Stimulated activated CD4-positive, alpha-beta T cell treated with anti-CD3 and anti-CD28 coated beads, Interleukin-1b, Interleukin-23, amount 100 ng/mL, for 24 hours (primary cell): ENCODE results near the gene PLA2G4E.

ENCODE experiments used
- DNase-seq, 4 experiments: peaks; one replicate each; pipeline ENCODE4 v3.0.0-alpha.2; 2020; ENCODE audit warnings: low read depth in 4 of 4, low spot score in 1 of 4

Gene PLA2G4E

DNA sequence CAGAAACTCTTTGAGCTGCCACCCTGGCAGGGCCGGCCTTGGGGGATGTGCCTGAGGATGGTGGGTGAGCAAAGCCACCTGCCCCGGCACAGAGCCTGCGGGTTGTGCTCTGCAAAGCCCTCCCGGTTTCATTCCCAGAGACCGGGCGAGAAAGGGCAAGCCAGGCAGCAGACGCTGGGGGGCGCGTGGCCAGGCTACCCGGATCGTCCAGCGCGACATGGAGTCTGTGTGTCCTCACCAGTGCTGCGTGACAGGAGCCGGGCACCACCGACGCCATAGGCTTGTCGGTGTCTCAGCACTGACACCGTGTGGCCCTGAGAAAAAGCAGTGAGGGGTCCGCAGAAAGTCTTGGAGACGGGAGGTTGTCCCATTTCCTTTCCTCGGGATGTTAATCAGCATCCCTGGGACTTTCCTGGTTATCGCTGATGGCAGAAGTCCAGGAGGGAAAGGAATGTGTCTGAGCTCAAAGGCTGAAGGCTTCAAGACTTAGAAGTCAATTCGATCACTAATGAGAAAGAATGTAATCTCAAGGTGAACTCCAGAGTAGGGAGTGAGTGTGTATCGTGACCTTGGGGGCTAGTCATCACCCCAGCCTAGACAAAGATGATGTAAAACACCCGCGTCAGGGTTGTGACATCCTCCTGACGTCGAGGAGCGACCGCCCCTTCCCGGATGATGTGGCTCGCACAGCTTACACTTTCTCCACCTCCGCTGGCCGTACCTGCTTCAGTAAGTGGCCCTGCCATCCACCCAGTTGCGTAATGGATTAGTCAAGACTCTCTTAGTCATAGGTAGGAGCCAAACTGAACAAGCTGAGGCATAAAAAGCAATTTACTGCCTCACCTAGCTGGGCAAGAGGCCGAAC, 36.3 kb upstream of the PLA2G4E start:
- DNase-seq, result peak in 3 of 4 experiments; percentile 18 to 30 (median 29)

DNA sequence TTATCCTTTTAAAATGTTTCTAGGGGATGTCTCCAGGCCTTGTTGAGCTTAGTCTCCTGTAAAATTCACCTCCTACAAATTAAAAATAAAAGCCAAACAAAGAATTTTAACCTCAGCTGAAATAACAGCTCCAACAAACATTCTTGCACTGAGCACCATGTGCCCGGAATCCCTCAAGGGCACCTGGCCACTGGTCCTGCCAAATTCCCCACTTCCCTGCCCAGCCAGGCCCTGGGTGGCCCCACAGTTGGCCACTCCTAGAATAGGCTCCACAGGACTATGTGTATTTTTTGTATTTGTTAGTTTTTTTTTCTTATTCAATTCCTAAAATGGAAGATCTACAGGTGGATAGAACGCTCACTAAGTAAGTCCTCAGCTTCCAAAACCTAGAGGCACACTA, 33.1 kb upstream of the PLA2G4E start:
- no peak for DNase-seq

DNA sequence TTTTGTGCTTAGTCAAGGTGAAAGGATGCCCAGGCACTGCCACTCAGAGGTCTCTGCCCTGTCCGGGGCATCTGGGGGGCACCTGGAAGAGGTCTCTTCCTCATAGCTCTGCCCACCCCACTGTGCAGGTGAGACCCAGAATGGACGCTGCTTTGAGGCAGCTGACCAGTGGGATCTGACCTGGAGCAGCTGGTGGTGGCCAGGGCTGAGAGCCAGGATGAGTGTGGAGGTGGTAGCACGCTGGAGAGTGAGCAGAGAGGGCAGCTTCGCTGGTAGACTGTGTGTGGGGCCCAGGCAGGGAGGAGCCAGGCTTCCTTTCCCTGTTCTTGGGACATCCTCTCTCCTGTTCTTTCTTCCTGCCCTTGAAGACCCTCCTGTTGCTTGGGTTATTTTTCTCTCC, 32.2 kb upstream of the PLA2G4E start:
- DNase-seq, result no peak

DNA sequence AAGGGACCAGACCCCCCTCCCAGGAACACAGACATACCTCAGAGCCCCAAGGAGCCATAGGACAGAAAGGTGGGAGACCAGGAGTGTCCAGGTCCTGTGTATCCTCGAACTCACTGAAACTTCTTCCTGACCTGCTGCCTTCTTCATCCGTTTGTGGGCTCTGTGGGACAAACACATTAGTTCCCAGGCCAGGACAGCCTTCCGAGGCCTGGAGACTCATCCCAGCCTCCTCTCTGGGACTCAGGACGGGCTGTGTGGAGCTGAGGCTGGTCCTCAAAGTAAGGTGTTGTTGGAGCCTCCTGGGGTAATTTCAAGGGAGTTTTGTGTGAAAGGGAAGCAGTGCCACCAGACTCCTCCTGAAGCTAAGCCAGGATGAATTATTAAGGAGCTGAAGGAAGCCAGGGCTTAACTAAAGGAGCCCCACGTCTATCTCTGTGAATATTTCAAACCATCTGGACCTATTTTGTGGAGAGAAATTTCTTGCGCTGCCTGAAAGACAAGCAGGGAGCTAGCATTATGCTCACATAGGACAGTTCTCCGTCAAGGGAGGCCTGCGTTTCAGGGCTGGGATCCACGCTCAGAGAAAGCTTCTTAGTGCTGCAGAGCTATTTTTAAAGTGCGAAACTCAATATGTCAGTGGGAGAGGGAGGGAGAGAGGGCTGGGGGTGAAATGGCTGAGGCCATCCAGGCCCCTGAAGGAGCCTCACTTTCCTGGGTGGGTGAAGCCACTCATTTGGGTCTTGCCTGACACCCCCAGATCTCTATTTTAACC, 29.8 kb upstream of the PLA2G4E start:
- DNase-seq, result no peak

DNA sequence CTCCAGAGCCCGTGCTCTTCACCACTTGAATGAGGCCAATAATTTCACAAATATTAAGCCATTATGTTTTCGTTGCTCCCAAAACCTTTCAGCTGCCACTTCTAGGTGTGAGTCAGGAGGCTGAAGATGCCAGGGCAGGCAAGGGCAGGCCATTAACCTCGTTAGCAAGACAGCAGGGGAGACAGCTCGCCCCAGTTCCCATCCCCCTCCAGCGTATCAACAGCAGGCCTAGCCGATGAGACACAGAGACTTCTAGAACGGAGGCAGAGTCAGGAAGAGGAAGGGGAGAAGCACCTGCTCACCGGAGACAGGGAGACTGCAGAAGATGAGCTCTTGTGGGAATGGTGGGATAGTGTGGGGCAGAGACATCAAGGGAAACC, 28.0 kb upstream of the PLA2G4E start:
- DNase-seq, result no peak

DNA sequence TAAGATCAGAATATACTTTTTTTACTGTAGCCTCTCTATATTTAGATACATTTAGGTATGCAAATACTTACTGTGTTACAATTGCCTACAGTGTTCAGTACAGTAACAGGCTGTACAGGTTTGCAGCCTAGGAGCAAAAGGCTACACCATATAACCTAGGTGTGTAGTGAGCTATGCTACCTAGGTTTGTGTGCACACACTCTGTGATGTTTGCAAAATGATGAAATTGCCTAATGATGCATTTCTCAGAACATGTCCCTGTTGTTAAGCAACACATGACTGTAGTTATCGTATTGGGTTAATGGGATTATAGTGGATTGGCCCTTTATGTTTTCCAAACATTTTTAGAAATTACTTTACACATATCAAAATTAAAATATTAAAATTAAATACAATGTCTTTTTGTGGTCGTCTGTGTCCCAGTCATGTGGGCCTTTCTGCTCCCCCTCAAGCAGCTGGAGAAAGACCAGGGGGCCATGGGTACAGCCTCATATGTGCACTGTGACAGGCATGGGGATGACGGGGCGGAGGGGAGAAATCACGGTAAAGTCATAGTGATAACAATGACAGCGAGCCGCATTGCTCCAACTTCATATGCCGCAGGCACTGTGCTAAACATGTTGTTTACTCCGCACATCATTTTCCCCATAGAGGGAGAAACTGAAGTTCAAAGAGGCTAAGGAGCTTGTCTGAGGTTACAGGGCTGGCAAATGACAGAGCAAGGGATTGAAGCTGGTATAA, 27.4 kb upstream of the PLA2G4E start:
- no peak for DNase-seq

DNA sequence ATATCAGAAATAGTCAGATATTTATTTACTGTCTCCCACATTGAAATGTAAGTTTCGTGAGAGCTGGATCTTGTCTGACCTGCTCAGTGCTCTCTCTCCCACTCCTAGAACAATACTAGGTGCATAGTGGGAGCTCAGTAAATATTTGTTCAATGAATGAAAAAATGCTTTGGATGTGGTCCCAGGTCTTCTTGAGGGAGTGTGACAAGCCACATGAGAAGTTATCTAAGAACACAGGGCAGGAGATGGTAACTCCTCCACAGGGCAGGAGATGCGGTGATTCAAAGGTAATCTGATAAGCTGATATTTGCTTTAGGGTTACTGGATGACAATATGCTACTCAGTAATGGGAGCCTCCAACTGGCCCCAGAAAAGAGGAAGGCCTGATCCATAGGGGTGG, 25.8 kb upstream of the PLA2G4E start:
- DNase-seq, result no peak

DNA sequence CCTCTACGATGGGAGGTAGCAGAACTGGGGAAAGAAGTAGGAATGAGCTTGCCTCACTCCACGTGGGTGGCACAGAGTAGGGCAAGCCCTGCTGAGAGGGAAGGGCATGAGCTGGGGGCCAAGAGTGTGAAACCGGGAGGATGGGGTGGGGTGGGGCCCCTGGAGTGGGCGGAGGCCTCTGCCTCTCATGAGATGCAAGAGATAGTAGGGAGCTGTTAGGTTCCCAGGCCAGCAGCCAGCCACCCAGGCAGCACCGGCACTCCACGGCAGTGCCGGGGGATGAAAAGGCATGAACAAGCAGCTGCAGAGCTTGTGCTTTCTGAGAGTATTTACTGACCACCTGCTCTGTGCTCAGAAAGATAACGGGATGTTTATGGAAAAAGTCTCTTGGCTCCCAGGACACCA, 24.4 kb upstream of the PLA2G4E start:
- no peak for DNase-seq

DNA sequence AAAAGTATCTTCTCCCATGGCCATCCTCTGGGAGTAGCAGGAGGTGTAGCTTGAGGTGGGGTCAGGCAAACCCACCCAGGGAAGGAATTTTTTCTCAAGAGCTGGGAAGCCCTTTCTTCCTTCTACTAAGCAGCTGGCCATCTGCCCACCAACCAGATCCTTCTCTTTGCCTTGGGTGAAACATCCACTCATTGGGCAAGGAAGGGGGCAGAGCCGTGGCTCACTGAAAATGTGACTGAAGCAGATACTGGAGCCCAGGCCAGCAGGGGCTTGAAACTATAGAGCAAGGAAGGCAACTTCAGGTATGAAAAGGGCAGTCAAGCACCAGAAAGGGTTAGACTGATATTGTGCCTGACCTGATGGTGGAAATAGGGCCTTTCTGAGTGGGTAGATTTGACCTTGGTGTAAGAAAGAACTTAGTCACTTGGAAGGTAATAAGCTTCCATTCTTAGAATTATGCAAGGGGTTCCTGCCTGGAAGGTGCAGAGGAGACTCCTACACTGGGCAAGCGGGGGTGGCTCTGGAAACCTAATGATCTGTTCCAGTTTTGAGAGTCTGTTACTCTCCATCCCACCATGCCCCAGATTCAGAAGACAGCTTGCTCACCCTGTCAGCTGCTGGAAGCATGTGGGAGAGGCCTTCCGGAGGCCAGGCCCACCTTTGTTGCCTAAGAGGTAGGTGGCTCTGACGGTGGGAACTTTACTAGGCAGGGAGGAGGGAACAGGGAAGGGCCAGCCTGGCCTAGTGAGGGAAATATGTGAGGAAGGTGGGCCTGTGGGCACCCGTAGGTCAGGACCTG, 22.0 kb upstream of the PLA2G4E start:
- no peak for DNase-seq

DNA sequence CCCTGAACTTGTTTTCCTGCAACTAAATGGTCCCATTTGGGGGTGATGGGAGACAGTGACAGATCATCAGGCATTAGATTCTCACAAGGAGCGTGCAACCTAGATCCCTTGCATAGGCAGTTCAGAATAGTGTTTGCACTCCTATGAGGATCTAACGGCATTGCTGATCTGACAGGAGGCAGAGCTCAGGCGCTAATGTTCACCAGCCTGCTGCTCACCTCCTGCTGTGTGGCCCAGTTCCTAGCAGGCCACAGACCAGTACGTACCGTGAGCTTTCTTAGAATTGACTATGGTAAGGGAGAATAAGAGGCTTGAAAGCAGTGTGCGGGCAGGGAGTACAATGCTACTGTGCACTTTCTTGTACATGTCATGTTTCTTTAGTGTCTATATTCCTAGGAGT, 17.6 kb upstream of the PLA2G4E start:
- DNase-seq, result no peak

DNA sequence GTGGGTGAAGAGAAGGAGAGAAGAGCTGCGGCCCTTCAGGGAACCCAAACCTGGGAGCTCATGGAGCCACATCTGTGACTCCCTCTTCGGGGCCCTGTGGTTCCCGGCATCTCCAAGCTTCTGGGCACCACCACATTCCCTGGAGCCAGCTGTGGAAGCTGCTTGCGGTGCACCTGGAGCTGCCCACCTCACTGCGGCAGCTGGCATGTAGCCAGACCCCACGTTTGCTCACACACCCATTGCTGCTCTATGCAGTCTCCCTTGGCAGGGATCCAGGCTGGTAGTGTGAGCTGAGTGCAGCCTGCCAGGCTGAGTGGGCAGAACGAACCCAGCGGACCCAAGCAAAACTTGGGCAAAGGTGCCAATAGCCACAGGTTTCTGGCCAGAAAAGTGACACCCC, 16.8 kb upstream of the PLA2G4E start:
- no peak for DNase-seq

DNA sequence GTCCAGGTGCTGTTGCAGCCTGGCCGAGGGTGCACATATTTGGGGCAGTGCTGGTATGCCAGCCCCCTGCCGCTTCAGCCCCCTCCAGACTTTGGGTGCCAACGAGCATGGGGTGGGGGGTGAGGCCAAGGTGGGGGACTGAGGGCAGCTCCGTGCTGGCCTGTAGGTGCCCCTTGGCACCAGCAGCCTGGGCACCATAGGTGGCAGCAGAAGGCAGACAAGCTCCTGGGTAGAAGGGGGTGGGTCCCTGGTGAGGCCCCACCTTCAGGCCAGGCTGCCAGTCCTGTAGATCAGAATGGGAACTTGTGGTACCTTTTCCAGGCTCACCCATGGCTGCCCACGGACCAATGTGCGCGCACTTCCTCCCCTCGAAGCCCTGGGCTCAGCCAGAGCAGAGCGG, 16.1 kb upstream of the PLA2G4E start:
- no peak for DNase-seq

DNA sequence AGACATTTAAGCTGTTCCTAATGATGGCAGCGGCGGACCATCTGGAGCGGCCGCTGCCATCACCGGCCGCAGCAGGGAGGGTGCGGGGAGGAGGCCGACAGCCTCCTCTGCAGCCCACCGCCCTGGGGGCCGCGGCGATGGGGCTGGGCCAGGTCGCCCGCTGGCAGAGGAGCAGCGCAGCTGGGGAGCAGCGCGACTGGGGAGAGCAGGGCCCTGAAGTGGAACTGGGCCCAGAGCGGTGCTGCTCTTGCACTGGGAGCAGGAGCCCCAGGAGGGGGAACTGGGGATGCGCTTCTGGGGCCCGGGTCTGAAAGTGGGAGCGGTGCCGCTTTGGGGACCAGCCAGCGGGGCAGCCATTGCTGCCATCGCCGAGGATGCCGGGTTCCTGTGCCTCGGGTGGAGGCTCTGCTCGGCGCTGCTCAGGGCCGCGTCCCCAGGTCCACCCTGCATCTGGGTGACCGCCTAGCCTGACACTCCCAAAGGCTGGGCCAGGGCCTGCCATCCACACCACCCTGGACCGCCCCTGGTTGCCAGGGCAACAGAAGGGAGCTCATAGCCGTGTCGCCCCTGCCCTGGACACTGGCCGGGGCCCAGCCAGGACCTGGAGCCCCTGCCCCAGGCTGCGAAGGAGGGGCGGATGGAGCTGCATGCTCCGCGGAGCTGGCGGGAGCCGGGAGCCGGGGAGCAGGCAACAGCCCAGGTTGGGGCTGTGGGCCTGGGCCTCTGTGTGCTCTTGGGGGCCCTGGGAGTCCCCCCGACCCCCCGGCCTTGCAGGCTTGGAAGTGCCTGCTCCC, 15.5 kb upstream of the PLA2G4E start:
- no peak for DNase-seq

DNA sequence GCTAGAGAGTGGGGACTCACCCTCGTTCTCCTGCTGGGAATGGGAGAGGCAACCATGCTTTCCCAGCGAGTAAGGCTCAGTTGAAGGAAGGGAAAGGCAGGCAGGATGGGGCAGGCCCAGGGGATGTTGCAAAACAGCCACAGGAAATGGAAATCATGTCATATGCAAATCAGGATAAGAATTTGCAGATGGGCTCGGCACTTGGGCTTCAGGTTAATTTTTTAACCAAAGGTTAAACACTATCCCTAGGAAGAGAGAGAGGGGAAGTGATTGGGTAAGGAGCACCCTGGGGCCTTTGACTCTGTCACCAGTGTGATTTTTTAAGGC, 14.6 kb upstream of the PLA2G4E start:
- DNase-seq, result no peak

DNA sequence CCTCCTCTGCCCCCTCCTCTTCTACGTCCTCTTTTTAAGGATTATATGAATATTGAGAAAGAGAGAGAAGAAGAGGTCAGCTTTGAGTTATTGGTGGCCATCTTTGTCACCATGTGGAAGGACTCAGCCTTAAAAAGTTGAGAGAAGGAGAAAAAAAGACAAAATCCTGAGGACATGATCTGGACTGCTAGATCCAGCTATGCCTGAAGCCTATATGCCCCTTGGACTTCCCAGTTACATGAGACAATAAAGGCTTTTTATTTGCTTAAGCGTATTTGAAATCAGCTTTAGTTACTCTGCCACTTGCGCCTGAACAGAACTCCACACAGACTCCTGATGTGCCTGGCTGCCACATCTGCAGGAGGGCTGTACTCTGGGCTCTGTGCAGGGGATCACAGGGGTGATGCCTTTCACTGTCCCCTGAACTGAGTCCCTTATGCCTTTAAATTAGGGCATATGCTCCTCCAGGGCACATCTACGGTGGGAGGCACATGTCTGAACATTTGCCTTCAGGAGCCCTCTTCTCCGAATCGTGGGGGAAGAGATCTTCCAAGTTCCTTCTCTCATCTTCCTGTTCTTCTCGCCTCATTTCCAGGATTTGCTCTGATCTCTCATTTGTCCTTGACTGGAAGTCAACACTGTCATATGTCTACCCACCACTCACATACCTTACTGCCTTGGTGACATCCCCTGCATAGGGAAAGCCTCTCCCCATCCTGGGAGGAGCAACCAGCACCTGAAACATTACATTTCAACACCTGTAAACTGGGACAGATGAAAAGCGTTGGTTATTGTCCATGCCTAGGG, 14.0 kb upstream of the PLA2G4E start:
- DNase-seq, result no peak

DNA sequence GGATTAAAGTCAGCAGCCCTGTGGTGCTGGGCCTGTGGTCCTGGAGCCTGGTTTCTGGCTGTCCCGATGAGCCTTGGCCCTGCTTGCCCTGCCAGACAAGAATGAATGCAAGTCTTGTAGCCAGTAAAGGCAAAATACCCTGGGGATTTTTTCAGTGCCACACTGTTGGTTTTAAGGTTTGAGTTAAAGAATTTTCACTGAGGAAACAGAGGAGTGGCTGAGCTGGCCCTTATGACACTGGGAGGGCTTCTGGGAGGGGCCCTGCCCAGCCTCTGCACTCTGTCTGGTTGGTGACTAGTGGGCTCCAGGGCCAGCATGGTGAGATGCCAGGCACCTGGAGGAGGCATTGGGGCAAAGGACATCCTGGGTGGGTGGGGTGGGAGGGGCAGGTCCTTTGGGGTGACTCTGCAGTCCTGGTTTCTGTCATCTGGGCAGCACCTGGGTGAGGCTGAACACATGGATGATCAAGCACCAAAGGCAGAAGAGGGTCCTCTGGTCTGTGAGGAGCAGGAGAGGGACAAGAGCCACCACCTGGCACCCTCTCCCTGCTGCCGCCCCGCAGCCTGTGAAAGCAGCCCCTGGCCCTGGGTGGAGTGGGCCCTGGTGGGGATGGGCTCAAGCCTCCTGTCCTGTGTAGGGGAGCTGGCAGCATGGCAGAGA, 12.5 kb upstream of the PLA2G4E start:
- DNase-seq, result no peak

DNA sequence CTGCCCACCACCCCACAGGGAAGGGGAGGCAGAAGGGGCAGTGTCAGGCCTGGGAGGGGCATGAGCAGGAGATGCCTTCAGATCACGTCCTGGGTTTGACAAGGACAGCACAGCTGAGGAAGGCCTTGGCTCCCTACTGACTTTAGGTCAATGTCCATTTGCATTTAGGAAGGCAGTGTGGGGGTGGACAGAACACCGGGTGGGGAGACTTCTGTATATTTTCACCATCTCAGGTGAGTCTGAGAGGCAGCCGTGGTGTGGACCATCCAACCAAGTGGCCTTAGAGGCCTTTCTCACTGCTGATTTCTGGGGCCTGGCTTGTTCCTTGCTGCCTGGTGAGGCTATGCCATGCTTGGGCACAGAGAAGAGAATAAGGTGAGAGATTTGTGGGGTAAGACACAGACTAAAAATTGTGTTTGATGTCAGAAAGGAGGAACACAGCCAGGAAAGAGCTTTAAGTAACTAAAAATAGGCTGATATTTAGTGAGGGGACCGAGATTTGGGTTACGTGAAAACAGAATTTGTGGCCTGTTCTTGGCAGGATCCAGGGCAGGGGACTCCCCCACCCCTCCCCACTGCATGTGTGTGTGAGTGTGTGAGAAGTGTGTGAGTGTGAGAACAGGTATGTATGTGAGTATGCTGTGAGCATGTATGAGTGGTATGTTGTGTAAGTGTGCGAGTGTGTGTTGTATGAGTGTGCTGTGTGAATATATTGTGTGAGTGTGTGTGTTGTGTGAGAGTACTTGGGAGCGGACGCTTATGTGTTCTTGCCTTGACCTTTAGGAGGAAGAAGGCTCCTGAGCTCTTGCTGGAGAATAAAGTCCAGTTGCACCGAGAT, 11.8 kb upstream of the PLA2G4E start:
- DNase-seq, result no peak
